Glomerular endothelial cell (primary cell): Measurements from ENCODE around the gene KNDC1. TPM values are rescaled to one million over a fixed set of nuclear protein-coding genes. Genes with fewer than 3 reads are reported as not detected.

Source experiments
- DNase-seq: peaks from one replicate; pipeline ENCODE4 v3.0.0-alpha.2; 2011; ENCODE audit warnings: low read depth, low spot score; ENCODE audit errors: extremely low read depth
- total RNA-seq: library from RNA; depleted of rRNA; stranded (reverse); fragments of >200 nt; gene quantifications from 2 replicates; pipeline ENCODE4 v1.2.3, GENCODE V29; 2015

KNDC1 gene
- total RNA-seq, 1 donor from 2014 or later, result not detected

DNA sequence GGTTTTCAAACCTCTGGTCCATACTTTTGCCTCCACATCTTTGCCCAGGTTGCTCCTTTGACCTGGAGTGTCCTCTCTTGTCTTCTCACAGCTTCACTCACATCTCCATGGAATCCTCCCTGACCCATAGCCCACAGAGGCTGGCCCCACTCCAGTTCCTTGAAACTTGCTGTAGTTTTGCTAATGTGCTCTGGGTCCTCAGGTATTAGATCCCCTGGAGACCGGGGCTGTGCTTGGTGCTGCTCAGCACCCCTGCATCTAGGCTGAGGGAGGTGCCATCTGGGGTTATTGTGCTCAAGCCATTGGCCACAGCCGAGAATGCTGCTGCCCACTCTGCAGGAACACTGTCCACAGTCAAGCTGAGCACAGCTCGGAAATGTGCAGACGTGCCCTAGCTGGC, 16.5 kb downstream of the KNDC1 start:
- DNase-seq, result no peak

DNA sequence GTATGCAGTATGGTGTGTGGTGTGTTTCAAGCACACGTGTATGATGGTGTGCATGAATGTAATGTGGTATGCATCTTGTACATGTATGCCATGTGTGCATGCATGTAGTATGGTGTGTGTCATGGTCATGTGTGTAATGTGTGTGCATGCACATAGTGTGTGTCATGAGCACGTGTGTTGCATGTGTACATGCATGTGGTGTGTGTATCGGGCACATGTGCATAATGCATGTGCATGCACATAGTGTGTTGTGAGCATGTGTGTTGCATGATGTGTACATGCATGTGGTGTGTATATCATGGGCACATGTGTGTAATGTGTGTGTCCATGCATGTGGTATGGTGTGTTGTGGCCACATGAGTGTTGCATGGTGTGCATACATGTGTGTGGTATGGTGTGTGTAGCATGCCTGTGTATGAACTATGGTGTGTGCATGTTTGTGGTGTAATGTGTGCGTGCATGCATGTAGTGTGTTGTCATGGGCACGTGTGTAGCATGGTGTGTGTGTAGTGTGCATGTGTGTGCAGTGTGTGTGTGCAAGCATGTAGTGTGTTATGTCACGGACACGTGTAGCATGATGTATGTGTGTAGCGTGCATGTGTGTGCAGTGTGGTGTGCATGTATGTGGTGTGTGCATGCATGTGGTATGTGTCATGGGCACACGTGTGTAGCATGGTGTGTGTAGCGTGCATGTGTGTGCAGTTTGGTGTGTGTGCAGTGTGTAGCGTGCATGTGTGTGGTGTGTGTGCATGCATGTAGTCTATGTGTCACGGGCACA, 17.6 kb downstream of the KNDC1 start:
- no peak for DNase-seq

DNA sequence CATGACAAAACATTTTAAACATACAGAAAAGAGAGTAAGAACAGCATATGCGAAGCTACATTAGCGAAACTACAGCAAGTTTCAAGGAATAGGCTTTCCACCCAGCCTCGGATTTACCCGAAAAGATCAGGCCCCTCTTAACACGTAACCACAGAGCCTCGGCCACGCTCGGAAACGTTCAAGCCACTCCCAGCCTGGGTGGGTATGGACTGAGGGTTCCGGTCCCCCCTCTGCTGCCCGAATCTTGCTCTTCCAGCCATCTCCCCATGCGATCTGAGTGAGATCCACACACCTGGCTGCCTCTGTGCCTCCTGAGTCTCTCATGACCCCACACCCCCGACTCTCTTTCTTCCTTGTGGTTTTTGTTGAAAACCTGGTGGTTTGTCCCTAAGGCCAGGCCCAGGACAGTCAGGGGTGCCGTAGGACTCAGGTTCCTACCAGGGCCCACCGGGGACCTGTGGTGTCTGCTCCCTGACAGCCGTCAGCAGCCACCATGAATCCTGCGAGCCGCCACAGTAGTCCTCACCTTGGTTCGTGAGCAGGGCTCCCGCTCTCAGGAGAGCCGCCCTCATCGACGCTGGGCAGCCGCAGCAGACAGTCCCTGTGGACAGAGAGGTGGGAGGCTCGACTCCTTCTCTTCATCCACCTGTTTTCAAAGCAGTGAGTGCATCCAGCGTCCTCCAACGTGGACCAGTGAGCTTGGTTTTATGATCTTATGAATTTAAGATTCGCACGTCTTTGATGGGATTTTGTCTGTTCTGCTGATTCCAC, 18.5 kb downstream of the KNDC1 start:
- DNase-seq, result no peak

- DNase-seq, result no peak
Measured at GRCh38 chr10:133179128-133179520, 19.1 kb downstream of the KNDC1 start.

- no peak for DNase-seq
Measured at GRCh38 chr10:133179651-133180050, 19.6 kb downstream of the KNDC1 start.

DNA sequence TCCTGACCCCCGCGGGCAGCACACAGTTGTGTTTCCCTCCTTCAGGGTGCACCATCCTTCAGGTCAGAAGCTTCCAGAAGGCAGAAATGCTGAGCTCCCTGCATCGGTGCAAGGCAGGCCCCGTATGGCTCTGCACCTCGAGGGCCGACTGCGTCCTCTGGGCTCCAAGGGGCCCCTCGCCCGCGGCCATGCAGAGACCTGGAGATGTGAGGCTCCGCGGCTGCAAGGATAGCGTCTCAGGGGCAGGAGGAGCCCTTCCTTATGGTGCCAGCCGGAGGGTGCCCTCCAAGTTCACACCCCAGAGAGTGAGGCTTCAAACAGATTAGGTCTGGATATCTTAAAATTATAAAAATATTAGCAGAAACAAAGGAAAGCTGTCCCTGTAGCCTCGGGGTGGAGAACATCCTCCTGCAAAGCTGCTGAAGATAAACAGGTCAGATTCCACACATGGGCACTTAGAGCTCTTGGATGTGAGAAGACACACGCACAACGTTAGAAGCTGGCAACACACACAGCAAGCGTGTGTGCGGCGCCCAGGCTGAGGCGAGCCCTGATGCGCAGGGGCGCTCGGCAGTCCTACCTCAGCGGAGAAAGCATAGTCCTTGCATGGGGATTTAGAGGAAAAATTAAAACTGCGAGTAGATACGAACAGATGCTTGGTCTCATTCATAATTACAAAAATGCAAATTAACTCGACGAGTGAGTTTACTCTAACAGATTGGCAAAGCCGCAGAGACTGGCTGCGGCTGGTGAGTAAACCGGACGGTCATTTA, 20.4 kb downstream of the KNDC1 start:
- DNase-seq, result no peak

GRCh38 chr10:133180965-133181639, 21.1 kb downstream of the KNDC1 start:
- DNase-seq, result no peak

DNA sequence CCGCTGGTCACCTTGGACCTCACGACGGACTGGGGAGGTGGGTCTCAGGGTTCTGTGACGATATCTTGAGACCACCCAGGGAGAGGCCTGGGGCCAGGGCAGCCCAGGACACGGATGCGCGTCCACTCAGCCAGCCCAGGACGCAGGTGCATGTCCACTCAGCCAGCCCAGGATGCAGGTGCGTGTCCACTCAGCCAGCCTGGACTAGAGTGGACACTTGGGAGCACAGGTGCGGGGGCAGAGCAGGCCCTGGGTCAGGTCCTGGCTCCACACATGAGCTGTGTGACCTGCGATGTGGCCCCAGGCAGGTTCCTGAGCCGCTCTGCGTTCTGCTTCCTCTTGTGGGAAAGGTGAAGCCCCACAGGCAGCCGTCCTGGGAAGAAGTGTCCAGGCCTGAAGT, 22.2 kb downstream of the KNDC1 start:
- DNase-seq, result no peak

GRCh38 chr10:133182791-133183645, 23.0 kb downstream of the KNDC1 start:
- DNase-seq, result no peak

- no peak for DNase-seq
Measured at GRCh38 chr10:133183646-133184378, 23.8 kb downstream of the KNDC1 start.

DNA sequence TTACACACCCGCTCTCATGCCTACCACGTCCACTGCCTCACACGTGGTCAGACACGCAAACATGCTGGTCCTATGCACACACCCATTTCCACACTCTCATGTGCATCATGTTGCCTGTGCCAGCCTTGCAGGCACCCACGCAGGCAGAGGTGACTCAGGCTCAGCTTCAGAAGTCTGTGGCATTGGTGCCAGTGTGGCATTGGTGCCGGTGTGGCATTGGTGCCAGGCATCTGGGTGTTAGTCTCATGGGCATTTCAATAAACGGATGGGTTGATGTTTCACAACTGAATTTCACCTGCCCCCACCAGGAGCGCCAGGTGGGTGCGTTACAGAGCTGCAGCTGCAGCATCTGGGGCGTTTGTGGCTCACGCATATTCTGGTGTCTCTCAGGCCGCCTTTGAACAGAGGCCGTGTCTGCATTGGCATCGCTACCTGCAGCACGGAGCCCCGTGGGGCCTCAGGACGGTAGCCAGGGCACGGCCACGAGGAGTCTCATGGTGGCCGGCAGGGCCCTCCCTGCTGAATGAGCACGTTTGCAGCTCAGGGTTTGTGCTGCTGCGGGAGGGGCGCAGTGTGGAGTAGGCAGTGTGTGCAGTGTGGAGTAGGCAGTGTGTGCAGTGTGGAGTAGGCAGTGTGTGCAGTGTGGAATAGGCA, 24.7 kb downstream of the KNDC1 start:
- DNase-seq, result no peak

DNA sequence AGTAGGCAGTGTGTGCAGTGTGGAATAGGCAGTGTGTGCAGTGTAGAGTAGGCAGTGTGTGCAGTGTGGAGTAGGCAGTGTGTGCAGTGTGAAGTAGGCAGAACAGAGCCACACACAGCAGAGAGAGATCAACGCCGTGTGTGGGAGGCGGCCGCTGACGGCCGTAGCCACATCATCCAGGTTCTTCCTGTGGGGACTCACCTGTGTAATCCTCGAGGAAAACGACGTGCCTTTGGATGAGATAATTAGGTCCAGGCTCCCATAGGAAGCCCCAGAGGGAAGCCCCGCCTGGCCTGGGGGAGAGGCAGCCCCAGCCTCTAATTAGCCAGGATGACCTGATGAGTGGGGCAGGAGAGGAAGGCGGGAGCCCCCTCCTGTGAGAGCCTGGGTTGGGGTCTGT, 25.4 kb downstream of the KNDC1 start:
- DNase-seq, result no peak

DNA sequence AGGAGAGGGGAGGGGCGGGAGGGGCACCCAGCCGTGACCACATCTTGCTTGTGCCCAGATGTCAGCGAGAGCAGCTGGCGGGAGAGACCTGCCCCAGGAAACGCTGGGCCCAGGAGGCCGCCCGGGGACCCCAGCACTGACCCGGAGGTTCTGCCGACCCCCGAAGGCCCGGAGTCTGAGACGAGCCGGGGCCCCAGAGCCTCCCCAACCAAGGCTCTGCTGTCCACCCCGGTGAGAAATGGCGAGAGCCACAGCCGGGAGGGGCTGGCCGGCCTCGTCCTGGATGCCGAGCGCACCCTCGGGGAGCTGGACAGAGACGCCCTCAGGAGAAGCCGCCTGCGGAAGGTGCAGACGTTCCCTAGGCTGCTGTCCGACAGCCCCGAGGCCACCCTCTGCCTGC, 25.9 kb downstream of the KNDC1 start:
- no peak for DNase-seq

- DNase-seq, result no peak
Measured at GRCh38 chr10:133186416-133187090, 26.5 kb downstream of the KNDC1 start.

- no peak for DNase-seq
Measured at GRCh38 chr10:133187091-133187905, 27.3 kb downstream of the KNDC1 start.

DNA sequence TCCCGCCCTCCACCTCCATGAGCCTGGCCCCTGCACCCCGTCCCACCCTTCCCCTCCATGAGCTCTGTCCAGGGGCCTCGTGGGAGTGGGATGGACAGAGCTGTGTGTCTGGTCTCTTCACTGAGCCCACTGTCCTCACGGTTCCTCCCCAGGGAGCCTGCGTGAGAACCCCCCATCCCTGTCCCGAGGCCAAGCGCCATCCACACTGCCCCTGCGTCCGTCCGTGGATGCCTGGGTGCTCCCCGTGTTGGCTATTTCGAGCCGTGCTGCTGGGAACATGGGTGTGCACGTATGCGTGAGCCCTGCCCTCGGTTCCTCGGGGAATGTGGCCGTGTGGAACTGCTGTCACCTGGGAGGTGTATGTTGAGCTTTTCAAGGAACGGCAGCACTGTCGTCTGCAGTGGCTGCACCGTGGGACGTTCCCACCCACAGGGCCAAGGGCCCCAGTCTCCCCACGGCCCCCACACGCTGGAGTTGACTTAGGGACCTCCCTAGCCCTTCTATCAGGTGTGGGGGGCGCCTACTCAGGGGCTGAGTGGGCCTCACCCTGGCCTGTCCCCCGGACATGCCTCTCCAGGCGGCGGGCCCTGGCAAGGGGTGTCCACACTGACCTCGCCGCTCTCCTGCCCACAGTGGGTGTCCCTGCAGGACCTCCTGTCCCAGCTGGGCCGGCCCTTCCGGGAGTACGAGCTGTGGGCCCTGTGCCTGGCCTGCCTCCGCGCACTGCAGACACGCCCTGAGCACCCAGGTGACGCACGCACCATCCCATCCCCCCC, 28.1 kb downstream of the KNDC1 start:
- DNase-seq, result no peak

- DNase-seq, result no peak
Measured at GRCh38 chr10:133189256-133189655, 29.2 kb downstream of the KNDC1 start.
